GM12891 (cell line): ENCODE measurements around the gene ARHGEF17.

Source experiments
- PAX5 ChIP-seq: IDR thresholded peaks from 2 replicates; pipeline ENCODE4 v1.6.1; 2011; ENCODE audit warnings: low read length, moderate library complexity, mild to moderate bottlenecking; ENCODE audit not compliant: insufficient read depth, severe bottlenecking
- POLR2A ChIP-seq: IDR thresholded peaks from 2 replicates; pipeline ENCODE4 v1.6.1; 2011; ENCODE audit warnings: low read depth, low read length, control low read depth
- POLR2AphosphoS5 ChIP-seq: IDR thresholded peaks from 2 replicates; pipeline ENCODE4 v1.6.1; 2011; ENCODE audit warnings: low read depth, low read length, control low read depth
- SPI1 ChIP-seq: IDR thresholded peaks from 2 replicates; pipeline ENCODE4 v1.6.1; 2011; ENCODE audit warnings: low read depth, low read length, control low read depth
- TAF1 ChIP-seq: IDR thresholded peaks from 2 replicates; pipeline ENCODE4 v1.6.1; 2011; ENCODE audit warnings: low read depth, low read length, control low read depth

DNA sequence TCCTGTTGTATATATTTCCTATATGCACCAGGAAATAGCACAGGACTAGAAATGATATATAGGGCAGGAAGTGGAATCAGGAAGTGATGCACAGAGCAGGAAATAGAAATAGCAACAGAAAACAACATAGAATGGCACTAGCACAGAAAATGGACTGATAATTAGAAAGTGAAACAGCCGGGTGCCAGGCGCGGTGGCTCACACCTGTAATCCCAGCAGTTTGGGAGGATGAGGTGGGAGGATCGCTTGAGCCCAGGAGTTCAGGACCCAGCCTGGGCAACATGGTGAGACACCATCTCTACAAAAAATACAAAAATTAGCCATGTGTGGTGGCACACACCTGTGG lies 58.2 kb downstream of the ARHGEF17 start:
- TF ChIP-seq POLR2A (no peak), TAF1 (no peak), POLR2AphosphoS5 (no peak), SPI1 (peak; percentile 40), PAX5 (no peak)
